ENCODE measurements around the gene GRIP1.

GRIP1 gene

DNA sequence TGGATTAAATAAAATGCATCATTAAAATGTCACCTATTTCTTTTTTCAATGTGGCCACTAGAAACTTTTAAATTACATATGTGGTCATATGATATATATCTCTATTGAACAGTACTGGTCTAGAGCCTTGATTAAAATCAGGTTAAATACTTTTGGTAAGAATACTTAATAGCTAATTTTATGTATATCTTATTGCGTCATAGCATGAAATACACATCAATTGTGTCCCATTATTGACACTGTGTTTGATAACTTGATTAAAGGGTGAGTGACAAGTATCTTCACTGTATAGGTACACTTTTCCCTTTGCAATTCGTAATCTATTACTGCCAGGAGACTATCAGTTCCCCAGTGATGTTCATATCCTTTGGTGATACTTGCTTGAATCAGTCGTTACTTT is 381.0 kb downstream of the GRIP1 start:
- no peak for DNase-seq (ENCODE audit: insufficient read length, low spot score)
- no peak for TF ChIP-seq CTCF (IDR thresholded peaks at IDR 0.05; ENCODE audit: insufficient read depth, missing control alignments)
- FAIRE-seq: no peak

Measured in D721Med (cell line).